Esophagus muscularis mucosa (tissue), 4 donors: ENCODE results near the gene PDGFD. TPM values are rescaled to one million over a fixed set of nuclear protein-coding genes. Genes with fewer than 3 reads are reported as not detected.

Source experiments
- DNase-seq: peaks from one replicate; pipeline ENCODE4 v3.0.0-alpha.2; 2017; ENCODE audit errors: extremely low spot score
- H3K27ac ChIP-seq, 4 donors: fragments of 200-600 bp; sonication (generic); replicated peaks in 1 of 4; 1 replicate in 3 of 4; 2 replicates in 1 of 4; pipeline ENCODE4 v1.5.1; 2016 to 2019; ENCODE audit warnings: mild to moderate bottlenecking in 1 of 4
- H3K27me3 ChIP-seq, 4 donors: fragments of 200-600 bp; sonication (generic); one replicate each; pipeline versions ENCODE4 v1.5.1 to v1.6.0; 2016 to 2019
- H3K36me3 ChIP-seq, 4 donors: fragments of 200-600 bp; sonication (generic); one replicate each; pipeline ENCODE4 v1.5.1; 2016 to 2019
- H3K4me1 ChIP-seq, 4 donors: fragments of 200-600 bp; sonication (generic); one replicate each; pipeline ENCODE4 v1.5.1; 2016 to 2019
- H3K4me3 ChIP-seq, 4 donors: fragments of 200-600 bp; sonication (generic); 1 replicate in 2 of 4; 2 replicates in 2 of 4; pipeline ENCODE4 v1.5.1; 2016 to 2019; ENCODE audit warnings: mild to moderate bottlenecking in 4 of 4, moderate library complexity in 1 of 4
- H3K9me3 ChIP-seq, 4 donors: fragments of 200-600 bp; sonication (generic); 1 replicate in 3 of 4; 2 replicates in 1 of 4; pipeline ENCODE4 v1.5.1; 2016 to 2019
- CTCF ChIP-seq, 3 experiments: fragments of 200-600 bp in 2 of 3; fragments of 450-650 bp in 1 of 3; sonication (generic) in 2 of 3; IDR thresholded peaks; one replicate each; pipeline ENCODE4 v1.5.1; 2017 to 2019; ENCODE audit warnings: antibody characterized with exemption in 3 of 3, mild to moderate bottlenecking in 2 of 3, moderate library complexity in 1 of 3
- EP300 ChIP-seq: sonication (generic); formaldehyde crosslinking; IDR thresholded peaks from one replicate; pipeline ENCODE4 v1.6.1; 2017; ENCODE audit warnings: antibody characterized with exemption
- POLR2A ChIP-seq: fragments of 450-650 bp; IDR thresholded peaks from one replicate; pipeline ENCODE4 v1.6.1; 2017; ENCODE audit warnings: antibody characterized with exemption, moderate library complexity, mild to moderate bottlenecking, low read depth
- POLR2AphosphoS5 ChIP-seq, 2 donors: sonication (generic); formaldehyde crosslinking; IDR thresholded peaks; one replicate each; pipeline ENCODE4 v1.6.1; 2017; ENCODE audit warnings: antibody characterized with exemption in 2 of 2
- WGBS: methylation state at CpG from one replicate; pipeline ENCODE4 v1.1.5; 2018; 5-methylcytosine and 5-hydroxymethylcytosine counted together
- intact Hi-C: fragments of 100-400 bp; cut with DNase I; formaldehyde crosslinking; loops from one replicate; pipeline ENCODE4 v1.15.1; 2023
- total RNA-seq, 4 donors: library from RNA; depleted of rRNA; stranded (reverse); fragments of >200 nt; gene quantifications; one replicate each; pipeline versions ENCODE4 v1.1.0 to v1.2.1, GENCODE V29; 2016

Gene PDGFD
- total RNA-seq, 4 donors from 2014 or later = 4.2 to 8.6 (median 6.5) TPM

GRCh38 chr11:104078245-104078644 lies 85.7 kb downstream of the PDGFD start:
- intact Hi-C loops = no loop called here
- no peak overlapping the region for H3K27ac ChIP-seq
- TF ChIP-seq POLR2A (no peak), CTCF (IDR thresholded peaks at IDR 0.05) (no peak), EP300 (no peak), POLR2AphosphoS5 (IDR thresholded peaks at IDR 0.05) (no peak)
- no peak for DNase-seq
- H3K36me3 ChIP-seq = no peaks in the 10 kb centered on the region
- H3K4me3 ChIP-seq = no peak overlapping the region
- WGBS = 77% methylated on average over 4 of the region's 4 CpGs
- no peaks in the 10 kb centered on the region for H3K27me3 ChIP-seq
- no peaks in the 10 kb centered on the region for H3K4me1 ChIP-seq
- no peaks in the 10 kb centered on the region for H3K9me3 ChIP-seq

GRCh38 chr11:104076455-104076854 lies 87.5 kb downstream of the PDGFD start:
- Histone ChIP-seq H3K4me3 (no peak overlapping the region), H3K36me3 (no peaks in the 10 kb centered on the region), H3K27ac (no peak overlapping the region), H3K9me3 (no peaks in the 10 kb centered on the region), H3K4me1 (no peaks in the 10 kb centered on the region), H3K27me3 (no peaks in the 10 kb centered on the region)
- WGBS = 87% methylated on average over 2 of the region's 2 CpGs
- no peak for DNase-seq
- TF ChIP-seq POLR2AphosphoS5 (IDR thresholded peaks at IDR 0.05) = no peak
- TF ChIP-seq POLR2A = no peak
- no peak for TF ChIP-seq EP300
- TF ChIP-seq CTCF (IDR thresholded peaks at IDR 0.05) = no peak
- intact Hi-C loops = no loop called here

DNA sequence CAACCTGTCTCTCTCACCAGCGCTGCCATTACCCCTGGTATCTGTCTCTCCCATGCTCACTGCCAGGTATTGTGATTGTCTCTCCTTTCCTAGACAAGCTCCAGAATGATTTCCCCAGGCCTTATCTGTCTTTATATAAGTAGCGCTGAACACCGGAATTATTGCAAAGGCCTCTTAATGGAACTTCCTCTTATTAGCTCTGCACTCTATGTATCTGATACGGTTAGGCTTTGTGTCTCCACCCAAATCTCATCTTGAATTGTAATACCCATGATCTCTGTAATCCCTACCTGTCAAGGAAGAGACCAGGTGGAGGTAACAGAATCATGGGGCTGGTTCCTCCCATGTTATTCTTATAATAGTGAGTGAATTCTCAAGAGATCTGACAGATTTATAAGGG lies 88.2 kb downstream of the PDGFD start:
- intact Hi-C loops = no loop called here
- Histone ChIP-seq H3K36me3 (no peaks in the 10 kb centered on the region), H3K27me3 (no peaks in the 10 kb centered on the region), H3K27ac (no peak overlapping the region), H3K4me1 (no peaks in the 10 kb centered on the region), H3K9me3 (no peaks in the 10 kb centered on the region), H3K4me3 (no peak overlapping the region)
- TF ChIP-seq CTCF (IDR thresholded peaks at IDR 0.05) = no peak
- TF ChIP-seq EP300 = no peak
- TF ChIP-seq POLR2A = no peak
- no peak for TF ChIP-seq POLR2AphosphoS5 (IDR thresholded peaks at IDR 0.05)
- no peak for DNase-seq
- WGBS = 82% methylated on average over 4 of the region's 4 CpGs

DNA sequence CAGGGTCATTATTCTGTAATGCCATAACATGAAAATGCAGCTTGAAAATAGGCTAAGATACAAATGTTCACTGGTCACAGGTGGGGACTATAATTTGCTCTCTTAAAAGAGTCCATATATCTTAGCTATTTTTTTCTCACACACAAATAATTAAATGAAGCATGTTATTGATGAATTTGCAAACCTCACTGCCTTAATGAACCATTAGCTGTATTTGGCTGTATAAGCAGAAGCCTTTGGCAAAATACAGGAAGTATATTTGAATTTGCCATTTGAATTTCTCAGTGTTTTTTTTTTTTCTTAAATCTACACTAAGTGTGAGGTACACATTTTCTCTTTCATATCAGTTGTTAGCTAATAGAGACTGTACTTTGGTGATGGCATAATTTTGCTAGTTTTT lies 88.9 kb downstream of the PDGFD start:
- Histone ChIP-seq H3K9me3 (no peaks in the 10 kb centered on the region), H3K36me3 (no peaks in the 10 kb centered on the region), H3K4me3 (no peak overlapping the region), H3K4me1 (no peaks in the 10 kb centered on the region), H3K27ac (no peak overlapping the region), H3K27me3 (no peaks in the 10 kb centered on the region)
- intact Hi-C loops = no loop called here
- TF ChIP-seq CTCF (IDR thresholded peaks at IDR 0.05) (no peak), POLR2AphosphoS5 (IDR thresholded peaks at IDR 0.05) (no peak), EP300 (no peak), POLR2A (no peak)
- no peak for DNase-seq

DNA sequence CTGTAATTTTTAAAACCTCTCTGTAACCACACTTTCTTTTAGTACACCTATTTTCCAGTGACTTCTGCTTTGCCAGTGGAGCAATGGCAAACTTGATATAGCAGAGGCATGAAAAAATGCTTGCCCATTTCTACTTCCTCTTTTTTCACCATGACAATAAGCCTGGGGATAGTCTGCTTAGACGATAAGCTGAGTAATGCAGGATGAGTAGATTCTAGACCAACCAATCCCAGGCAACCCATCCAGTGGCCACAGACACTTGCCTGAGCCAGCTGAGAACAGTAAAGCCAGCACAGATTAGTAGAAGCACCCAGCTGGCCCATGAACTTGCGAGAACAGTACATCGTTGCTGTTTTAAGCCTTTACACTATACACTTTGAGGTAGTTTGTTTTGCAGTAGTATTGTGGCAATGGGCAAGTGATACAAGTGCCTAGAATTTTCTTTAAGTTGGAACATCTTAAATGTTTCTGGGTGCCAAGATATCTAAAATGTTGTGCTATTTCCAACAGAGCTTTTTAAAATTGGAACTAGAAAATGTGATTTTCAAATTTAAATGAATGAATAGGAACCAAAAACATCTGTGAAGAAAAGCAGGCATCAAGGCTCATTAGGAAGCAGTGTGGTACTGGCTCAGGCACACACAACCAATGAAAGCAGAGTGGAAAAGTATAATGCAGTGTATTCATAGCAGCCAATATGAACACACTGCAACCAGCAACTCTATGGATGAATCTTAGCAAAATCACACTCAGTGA lies 89.8 kb downstream of the PDGFD start:
- 73% methylated on average over 3 of the region's 3 CpGs for WGBS
- intact Hi-C loops = no loop called here
- Histone ChIP-seq H3K9me3 (no peaks in the 10 kb centered on the region), H3K27ac (no peak overlapping the region), H3K4me3 (no peak overlapping the region), H3K27me3 (no peaks in the 10 kb centered on the region), H3K4me1 (no peaks in the 10 kb centered on the region), H3K36me3 (no peaks in the 10 kb centered on the region)
- TF ChIP-seq POLR2A (no peak), CTCF (IDR thresholded peaks at IDR 0.05) (no peak), POLR2AphosphoS5 (IDR thresholded peaks at IDR 0.05) (no peak), EP300 (no peak)
- no peak for DNase-seq
